ENCODE measurements around the gene U2SURP.

- TF ChIP-seq HNF4G (IDR thresholded peaks at IDR 0.05) = no peak
- TF ChIP-seq CTCF (IDR thresholded peaks at IDR 0.05; ENCODE audit: low read depth, low read length, missing input control) = no peak
- no peak for TF ChIP-seq TAF1 (conservative IDR thresholded peaks at IDR 0.05)
- TF ChIP-seq MAX (IDR thresholded peaks at IDR 0.05) = no peak
- no peak for TF ChIP-seq REST (IDR thresholded peaks at IDR 0.05)
- TF ChIP-seq FOXA1 (IDR thresholded peaks at IDR 0.05) = no peak
- no peak for TF ChIP-seq EGR1 (IDR thresholded peaks at IDR 0.05; ENCODE audit: low read depth in 2 of 2)
- TF ChIP-seq RAD21 (IDR thresholded peaks at IDR 0.05) = no peak
These were observed 61.6 kb downstream of the U2SURP start for GRCh38 chr3:143063018-143063417.

All from liver (tissue), 3 donors.